Fibroblast of lung (primary cell): ENCODE results near the gene CREB3.

Source experiments
- EZH2 ChIP-seq: IDR thresholded peaks from 2 replicates; pipeline ENCODE4 v1.5.1; 2012; ENCODE audit warnings: low read length, control low read depth, mild to moderate bottlenecking; ENCODE audit errors: missing control alignments
- TF ChIP-seq, protein P1 (sequence below), 2 donors: IDR thresholded peaks in 1 of 2; conservative IDR thresholded peaks in 1 of 2; 1 replicate in 1 of 2; 2 replicates in 1 of 2; pipeline ENCODE4 v1.5.1; 2011 to 2012; ENCODE audit warnings: low read length in 2 of 2, control low read depth in 1 of 2, inconsistent platforms in 1 of 2, low read depth in 1 of 2, mild to moderate bottlenecking in 1 of 2

DNA sequence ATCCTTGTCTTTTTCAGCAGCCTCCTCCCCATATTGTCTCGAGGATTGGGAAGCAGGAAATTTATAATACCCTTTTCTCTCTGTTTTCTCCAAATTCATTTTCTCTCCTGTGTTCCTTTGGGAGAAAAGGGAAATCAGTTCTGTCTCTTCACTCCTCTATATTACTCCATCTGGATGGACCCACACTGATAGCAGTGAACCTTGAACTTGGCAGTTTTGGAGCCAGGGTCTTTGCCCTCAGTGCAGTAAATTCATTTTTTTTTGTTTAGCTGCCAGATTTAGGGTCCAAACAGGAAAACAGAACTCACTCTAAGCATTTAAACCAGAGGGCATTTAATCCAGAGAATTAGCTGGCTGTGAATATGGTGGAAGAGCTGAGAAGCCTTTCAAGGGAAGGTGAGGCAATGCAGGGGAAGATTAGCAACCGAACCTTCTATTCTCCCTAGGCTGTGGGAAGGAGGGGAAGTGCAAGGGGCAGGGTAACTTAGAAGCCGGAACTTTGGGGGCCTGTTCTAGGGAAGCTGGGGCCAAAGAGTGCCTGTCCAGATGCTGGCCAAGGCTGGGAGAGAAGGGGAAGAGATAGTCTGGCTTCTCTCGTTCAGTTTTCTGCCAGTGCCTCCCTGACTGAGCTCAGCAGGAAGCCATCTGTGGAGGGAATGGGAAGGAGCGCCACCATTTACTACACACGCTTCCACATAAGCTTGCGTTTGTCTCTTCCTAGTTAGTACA lies 42.6 kb downstream of the CREB3 start:
- TF ChIP-seq, protein P1, sequence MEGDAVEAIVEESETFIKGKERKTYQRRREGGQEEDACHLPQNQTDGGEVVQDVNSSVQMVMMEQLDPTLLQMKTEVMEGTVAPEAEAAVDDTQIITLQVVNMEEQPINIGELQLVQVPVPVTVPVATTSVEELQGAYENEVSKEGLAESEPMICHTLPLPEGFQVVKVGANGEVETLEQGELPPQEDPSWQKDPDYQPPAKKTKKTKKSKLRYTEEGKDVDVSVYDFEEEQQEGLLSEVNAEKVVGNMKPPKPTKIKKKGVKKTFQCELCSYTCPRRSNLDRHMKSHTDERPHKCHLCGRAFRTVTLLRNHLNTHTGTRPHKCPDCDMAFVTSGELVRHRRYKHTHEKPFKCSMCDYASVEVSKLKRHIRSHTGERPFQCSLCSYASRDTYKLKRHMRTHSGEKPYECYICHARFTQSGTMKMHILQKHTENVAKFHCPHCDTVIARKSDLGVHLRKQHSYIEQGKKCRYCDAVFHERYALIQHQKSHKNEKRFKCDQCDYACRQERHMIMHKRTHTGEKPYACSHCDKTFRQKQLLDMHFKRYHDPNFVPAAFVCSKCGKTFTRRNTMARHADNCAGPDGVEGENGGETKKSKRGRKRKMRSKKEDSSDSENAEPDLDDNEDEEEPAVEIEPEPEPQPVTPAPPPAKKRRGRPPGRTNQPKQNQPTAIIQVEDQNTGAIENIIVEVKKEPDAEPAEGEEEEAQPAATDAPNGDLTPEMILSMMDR (conservative IDR thresholded peaks at IDR 0.05 in 1 of 2, IDR thresholded peaks at IDR 0.05 in 1 of 2; ENCODE audit: low read depth in 1 of 2, low read length in 2 of 2), result no peak
- no peak for TF ChIP-seq EZH2
